Heart left ventricle (tissue), 13 donors: Measurements from ENCODE around the gene SEZ6L.

Experiments
- CTCF ChIP-seq, 12 donors: fragments of 200-600 bp; sonication (generic) in 4 of 12; IDR thresholded peaks; one replicate each; pipeline versions ENCODE4 v1.5.0 to v1.8.0; 2018 to 2022; ENCODE audit warnings: antibody characterized with exemption in 12 of 12, mild to moderate bottlenecking in 5 of 12
- POLR2A ChIP-seq, 2 donors: fragments of 450-650 bp; IDR thresholded peaks; one replicate each; pipeline ENCODE4 v1.6.1; 2017; ENCODE audit warnings: antibody characterized with exemption in 2 of 2, mild to moderate bottlenecking in 2 of 2, moderate library complexity in 2 of 2
- donor health status: ischemic (EF 13 %, LVEDD 7.1; RV severe dilation, severe dysfunction).
- donor health status: DM: no; HTN: yes; CAD: no.
- donor health status: DM: no; HTN: no; CAD: no.
- donor health status: ischemic (EF 25% LVEDD 6.9; RV normal size, moderate dysfunction).
- donor health status: ischemic (EF 25% LVEDD 5.7; RV mildly dilated, moderate dysfunction).
- donor health status: ischemic (EF 35%, LVEDD 5.7; RV mildly dilated, moderate dysfunction).
- donor health status: nonischemic (EF 11% LVEDD 7.7; RV severe dilation, severe dysfunction).
- donor health status: DM: yes; HTN: yes; CAD: no.
- donor health status: PGD.
- donor health status: ischemic (EF 29% LVEDD 5.4; RV normal size, mild dysfunction).
- donor health status: nonischemic (EF 23%, LVEDD 6.1; RV moderate dilation, normal function).

GRCh38 chr22:26170112-26170492, 840 bp downstream of the SEZ6L start:
- TF ChIP-seq CTCF (IDR thresholded peaks at IDR 0.05), result no peak
- no peak for TF ChIP-seq POLR2A (IDR thresholded peaks at IDR 0.05)
